ENCODE data around the gene LRRC8D. TPM values are rescaled to one million over a fixed set of nuclear protein-coding genes. Genes with fewer than 3 reads are reported as not detected.
"Not testable (repeated sequence)": the region's sequence is repeated elsewhere in the genome, so short reads cannot be mapped to it uniquely, and the experiment has no call there.

LRRC8D gene
- total RNA-seq, 1 experiment from 2014 or later: 42.0 TPM

- no peak for TF ChIP-seq CTCF (IDR thresholded peaks at IDR 0.05; ENCODE audit: unreplicated experiment)
- CTCF ChIA-PET: interaction anchor here (0.6 to 3.9 kb wide), 5 partner anchors 11 to 195 kb away, joined by 3 to 29 read pairs (median 6); no protein-coding TSS in a partner anchor
- intact Hi-C loops (cut with micrococcal nuclease): no loop called here
- Mint-ChIP-seq H3K27me3 (ENCODE audit: insufficient read depth, unreplicated experiment) (no peaks in the 10 kb centered on the region), H3K9me3 (ENCODE audit: unreplicated experiment) (no peaks in the 10 kb centered on the region), H3K4me3 (ENCODE audit: unreplicated experiment) (no peak overlapping the region), H3K36me3 (ENCODE audit: insufficient read depth, unreplicated experiment) (no peaks in the 10 kb centered on the region), H3K27ac (ENCODE audit: low read depth, unreplicated experiment) (peak overlapping the region; percentile 38), H3K4me1 (ENCODE audit: insufficient read depth, unreplicated experiment) (peaks cover 27% of the 10 kb centered on the region)
- no TSS peak for BruUV-seq (replicated peaks)
- no peak for DNase-seq (ENCODE audit: unreplicated experiment)
- POLR2A ChIA-PET: interaction anchor here (0.8 to 1.4 kb wide), 8 partner anchors 10 to 154 kb away, joined by 3 to 5 read pairs (median 3); no protein-coding TSS in a partner anchor
Measured at GRCh38 chr1:89975540-89976125, 154.8 kb downstream of the LRRC8D start.

GRCh38 chr1:89978755-89979154 is 157.9 kb downstream of the LRRC8D start:
- TF ChIP-seq CTCF (IDR thresholded peaks at IDR 0.05; ENCODE audit: unreplicated experiment): no peak
- BruUV-seq (replicated peaks): no TSS peak
- Mint-ChIP-seq H3K4me3 (ENCODE audit: unreplicated experiment) (no peak overlapping the region), H3K4me1 (ENCODE audit: insufficient read depth, unreplicated experiment) (peaks cover 20% of the 10 kb centered on the region), H3K9me3 (ENCODE audit: unreplicated experiment) (no peaks in the 10 kb centered on the region), H3K36me3 (ENCODE audit: insufficient read depth, unreplicated experiment) (no peaks in the 10 kb centered on the region), H3K27ac (ENCODE audit: low read depth, unreplicated experiment) (no peak overlapping the region), H3K27me3 (ENCODE audit: insufficient read depth, unreplicated experiment) (no peaks in the 10 kb centered on the region)
- intact Hi-C loops (cut with micrococcal nuclease): no loop called here
- ChIA-PET POLR2A (interaction anchor here (0.6 to 1.5 kb wide), 5 partner anchors 18 to 161 kb away, joined by 3 to 7 read pairs (median 3); no protein-coding TSS in a partner anchor), CTCF (interaction anchor here (0.6 to 1.5 kb wide), 2 partner anchors 207 to 216 kb away, joined by 3 read pairs; no protein-coding TSS in a partner anchor)
- DNase-seq (ENCODE audit: unreplicated experiment): no peak

GRCh38 chr1:89980605-89981004 is 159.8 kb downstream of the LRRC8D start:
- intact Hi-C loops (cut with micrococcal nuclease): no loop called here
- Mint-ChIP-seq H3K27ac (ENCODE audit: low read depth, unreplicated experiment) (no peak overlapping the region), H3K4me3 (ENCODE audit: unreplicated experiment) (no peak overlapping the region), H3K4me1 (ENCODE audit: insufficient read depth, unreplicated experiment) (peaks cover 2% of the 10 kb centered on the region), H3K36me3 (ENCODE audit: insufficient read depth, unreplicated experiment) (no peaks in the 10 kb centered on the region), H3K9me3 (ENCODE audit: unreplicated experiment) (no peaks in the 10 kb centered on the region), H3K27me3 (ENCODE audit: insufficient read depth, unreplicated experiment) (no peaks in the 10 kb centered on the region)
- BruUV-seq (replicated peaks): no TSS peak
- no peak for TF ChIP-seq CTCF (IDR thresholded peaks at IDR 0.05; ENCODE audit: unreplicated experiment)
- no peak for DNase-seq (ENCODE audit: unreplicated experiment)
- POLR2A ChIA-PET: interaction anchor here (0.9 kb wide), 1 partner anchor 176 kb away, joined by 4 read pairs; no protein-coding TSS in a partner anchor
- CTCF ChIA-PET: interaction anchor here (0.6 to 1.2 kb wide), 2 partner anchors 9 to 406 kb away, joined by 3 to 4 read pairs; no protein-coding TSS in a partner anchor

GRCh38 chr1:89982846-89983245 is 162.0 kb downstream of the LRRC8D start:
- DNase-seq (ENCODE audit: unreplicated experiment); POLR2A ChIA-PET; H3K27ac Mint-ChIP-seq (ENCODE audit: low read depth, unreplicated experiment); intact Hi-C loops (cut with micrococcal nuclease); BruUV-seq (replicated peaks); H3K9me3 Mint-ChIP-seq (ENCODE audit: unreplicated experiment); H3K36me3 Mint-ChIP-seq (ENCODE audit: insufficient read depth, unreplicated experiment); H3K4me1 Mint-ChIP-seq (ENCODE audit: insufficient read depth, unreplicated experiment); H3K4me3 Mint-ChIP-seq (ENCODE audit: unreplicated experiment); H3K27me3 Mint-ChIP-seq (ENCODE audit: insufficient read depth, unreplicated experiment): not testable (repeated sequence)
- CTCF ChIA-PET: interaction anchor here (1.7 kb wide), 1 partner anchor 178 kb away, joined by 7 read pairs; no protein-coding TSS in a partner anchor

- intact Hi-C loops (cut with micrococcal nuclease): loop anchor here (5.0 kb wide), 1 partner anchor 352 kb away; the partner anchor contains the start of gene LRRC8C
- ChIA-PET POLR2A (interaction anchor here (0.6 to 1.2 kb wide), 3 partner anchors 13 to 348 kb away, joined by 3 to 5 read pairs (median 3); no protein-coding TSS in a partner anchor), CTCF (interaction anchor here (0.7 to 4.5 kb wide), 5 partner anchors 41 to 203 kb away, joined by 4 to 37 read pairs (median 6); no protein-coding TSS in a partner anchor)
- H3K27me3 Mint-ChIP-seq (ENCODE audit: insufficient read depth, unreplicated experiment); BruUV-seq (replicated peaks); H3K4me3 Mint-ChIP-seq (ENCODE audit: unreplicated experiment); H3K36me3 Mint-ChIP-seq (ENCODE audit: insufficient read depth, unreplicated experiment); H3K4me1 Mint-ChIP-seq (ENCODE audit: insufficient read depth, unreplicated experiment); H3K27ac Mint-ChIP-seq (ENCODE audit: low read depth, unreplicated experiment); H3K9me3 Mint-ChIP-seq (ENCODE audit: unreplicated experiment); DNase-seq (ENCODE audit: unreplicated experiment): not testable (repeated sequence)
Measured at GRCh38 chr1:89984564-89985116, 163.8 kb downstream of the LRRC8D start.
